Measurements from ENCODE around the gene VANGL1. TPM values are rescaled to one million over a fixed set of nuclear protein-coding genes. Genes with fewer than 3 reads are reported as not detected.

The VANGL1 gene
- total RNA-seq, 1 donor from 2014 or later, result 5.9 TPM

DNA sequence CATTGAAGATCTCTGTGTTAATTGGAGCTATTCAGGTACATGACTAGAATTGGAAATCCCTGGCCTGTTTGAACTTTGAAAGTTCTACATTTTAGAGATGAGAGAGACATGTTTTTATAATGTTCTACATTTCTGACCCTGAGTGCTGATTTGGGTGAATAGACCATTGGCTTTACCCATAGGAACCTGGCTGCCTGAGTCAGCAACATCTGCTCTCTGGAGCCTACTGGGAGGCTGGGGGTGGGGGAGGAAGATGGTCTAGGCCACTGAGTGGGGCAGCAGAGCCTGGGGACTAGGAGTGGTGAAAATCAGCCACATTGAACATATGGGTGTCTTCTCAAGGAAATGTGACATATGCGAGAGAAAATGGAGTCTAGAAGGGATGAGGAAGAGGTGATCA, 1.4 kb upstream of the VANGL1 start:
- DNase-seq, result no peak
- intact Hi-C loops (cut with micrococcal nuclease), result no loop called here
- Histone ChIP-seq H3K36me3 (no peaks in the 10 kb centered on the region), H3K4me1 (peaks cover 23% of the 10 kb centered on the region), H3K4me3 (no peak overlapping the region), H3K27me3 (ENCODE audit: low read depth) (no peaks in the 10 kb centered on the region), H3K27ac (replicated peaks) (no peak overlapping the region), H3K9me3 (replicated peaks) (peaks cover 43% of the 10 kb centered on the region)
- TF ChIP-seq, protein P1, sequence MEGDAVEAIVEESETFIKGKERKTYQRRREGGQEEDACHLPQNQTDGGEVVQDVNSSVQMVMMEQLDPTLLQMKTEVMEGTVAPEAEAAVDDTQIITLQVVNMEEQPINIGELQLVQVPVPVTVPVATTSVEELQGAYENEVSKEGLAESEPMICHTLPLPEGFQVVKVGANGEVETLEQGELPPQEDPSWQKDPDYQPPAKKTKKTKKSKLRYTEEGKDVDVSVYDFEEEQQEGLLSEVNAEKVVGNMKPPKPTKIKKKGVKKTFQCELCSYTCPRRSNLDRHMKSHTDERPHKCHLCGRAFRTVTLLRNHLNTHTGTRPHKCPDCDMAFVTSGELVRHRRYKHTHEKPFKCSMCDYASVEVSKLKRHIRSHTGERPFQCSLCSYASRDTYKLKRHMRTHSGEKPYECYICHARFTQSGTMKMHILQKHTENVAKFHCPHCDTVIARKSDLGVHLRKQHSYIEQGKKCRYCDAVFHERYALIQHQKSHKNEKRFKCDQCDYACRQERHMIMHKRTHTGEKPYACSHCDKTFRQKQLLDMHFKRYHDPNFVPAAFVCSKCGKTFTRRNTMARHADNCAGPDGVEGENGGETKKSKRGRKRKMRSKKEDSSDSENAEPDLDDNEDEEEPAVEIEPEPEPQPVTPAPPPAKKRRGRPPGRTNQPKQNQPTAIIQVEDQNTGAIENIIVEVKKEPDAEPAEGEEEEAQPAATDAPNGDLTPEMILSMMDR (IDR thresholded peaks at IDR 0.05; ENCODE audit: borderline replicate concordance), result no peak

GRCh38 chr1:115642168-115643072, 650 bp downstream of the VANGL1 start:
- Histone ChIP-seq H3K9me3 (replicated peaks) (peaks cover 26% of the 10 kb centered on the region), H3K4me3 (peak overlapping the region; percentile 97), H3K27ac (replicated peaks) (peak overlapping the region; percentile 85), H3K4me1 (peaks cover 36% of the 10 kb centered on the region), H3K36me3 (no peaks in the 10 kb centered on the region), H3K27me3 (ENCODE audit: low read depth) (no peaks in the 10 kb centered on the region)
- TF ChIP-seq, protein P1 (IDR thresholded peaks at IDR 0.05; ENCODE audit: borderline replicate concordance), result peak; percentile 37
- peak; percentile 43 for DNase-seq
- intact Hi-C loops (cut with micrococcal nuclease), result no loop called here

- DNase-seq, result no peak
- TF ChIP-seq, protein P1 (IDR thresholded peaks at IDR 0.05; ENCODE audit: borderline replicate concordance), result no peak
- Histone ChIP-seq H3K4me1 (peaks cover 44% of the 10 kb centered on the region), H3K4me3 (peak overlapping the region; percentile 97), H3K36me3 (no peaks in the 10 kb centered on the region), H3K27me3 (ENCODE audit: low read depth) (no peaks in the 10 kb centered on the region), H3K9me3 (replicated peaks) (peaks cover 18% of the 10 kb centered on the region), H3K27ac (replicated peaks) (no peak overlapping the region)
- intact Hi-C loops (cut with micrococcal nuclease), result no loop called here
Measured at GRCh38 chr1:115643225-115643624, 1.5 kb downstream of the VANGL1 start.

DNA sequence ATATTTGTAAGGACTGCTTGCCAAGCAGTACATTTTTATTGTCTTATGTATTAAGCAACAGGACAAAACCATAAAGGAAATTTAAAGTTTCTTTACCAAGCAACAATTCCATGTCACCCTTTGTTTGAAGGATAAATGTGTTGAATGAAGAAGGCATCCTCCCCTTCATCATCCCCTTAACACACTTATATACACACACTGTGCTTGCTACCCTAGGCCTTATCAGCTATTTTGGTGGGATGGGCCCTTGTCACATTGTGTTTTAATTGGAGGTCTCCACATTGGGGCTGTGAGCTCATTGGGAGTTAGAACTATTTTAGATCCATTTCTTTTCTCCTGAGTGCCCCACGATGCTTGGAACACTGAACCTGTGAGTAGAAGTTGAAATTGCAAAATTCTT, 1.9 kb downstream of the VANGL1 start:
- no peak overlapping the region for H3K4me3 ChIP-seq
- no peak overlapping the region for H3K27ac ChIP-seq (replicated peaks)
- no peaks in the 10 kb centered on the region for H3K36me3 ChIP-seq
- DNase-seq, result no peak
- TF ChIP-seq, protein P1 (IDR thresholded peaks at IDR 0.05; ENCODE audit: borderline replicate concordance), result no peak
- H3K27me3 ChIP-seq (ENCODE audit: low read depth), result no peaks in the 10 kb centered on the region
- peaks cover 48% of the 10 kb centered on the region for H3K4me1 ChIP-seq
- H3K9me3 ChIP-seq (replicated peaks), result peaks cover 14% of the 10 kb centered on the region
- intact Hi-C loops (cut with micrococcal nuclease), result no loop called here

- H3K27me3 ChIP-seq (ENCODE audit: low read depth), result no peaks in the 10 kb centered on the region
- peaks cover 52% of the 10 kb centered on the region for H3K4me1 ChIP-seq
- intact Hi-C loops (cut with micrococcal nuclease), result no loop called here
- DNase-seq, result no peak
- H3K36me3 ChIP-seq, result no peaks in the 10 kb centered on the region
- no peak overlapping the region for H3K4me3 ChIP-seq
- TF ChIP-seq, protein P1 (IDR thresholded peaks at IDR 0.05; ENCODE audit: borderline replicate concordance), result no peak
- H3K9me3 ChIP-seq (replicated peaks), result peaks cover 9% of the 10 kb centered on the region
- no peak overlapping the region for H3K27ac ChIP-seq (replicated peaks)
Measured at GRCh38 chr1:115644109-115644508, 2.3 kb downstream of the VANGL1 start.

All from left ventricle myocardium inferior (tissue), 1 donor.